22Rv1 (cell line): ENCODE measurements around the gene WSCD2.

Experiments
- CTCF ChIP-seq: fragments of 450-650 bp; IDR thresholded peaks from 2 replicates; pipeline ENCODE4 v1.5.1; 2017; ENCODE audit warnings: mild to moderate bottlenecking
- ZFX ChIP-seq: fragments of 450-650 bp; IDR thresholded peaks from 2 replicates; pipeline ENCODE4 v1.6.1; 2017; ENCODE audit warnings: antibody characterized with exemption, borderline replicate concordance

GRCh38 chr12:108173160-108173559 is 44.1 kb downstream of the WSCD2 start:
- TF ChIP-seq CTCF: no peak
- no peak for TF ChIP-seq ZFX
